HCT116 (cell line): ENCODE data around the gene RBM38.

ENCODE experiments used
- CTCF ChIP-seq, 3 experiments: fragments of 200-600 bp in 1 of 3; sonication (generic) in 1 of 3; IDR thresholded peaks in 2 of 3; conservative IDR thresholded peaks in 1 of 3; 2 replicates each; pipeline ENCODE4 v1.5.1; 2012 to 2017; ENCODE audit warnings: low read depth in 2 of 3, low read length in 2 of 3, antibody characterized with exemption in 1 of 3, borderline replicate concordance in 1 of 3, control low read depth in 1 of 3, mild to moderate bottlenecking in 1 of 3, mixed read lengths in 1 of 3, mixed run types in 1 of 3, moderate library complexity in 1 of 3; ENCODE audit not compliant: insufficient read depth in 1 of 3
- MAX ChIP-seq: IDR thresholded peaks from 2 replicates; pipeline ENCODE4 v1.6.1; 2012
- POLR2AphosphoS5 ChIP-seq: IDR thresholded peaks from 2 replicates; pipeline ENCODE4 v1.6.1; 2011; ENCODE audit warnings: mild to moderate bottlenecking, low read depth, low read length, moderate library complexity
- YY1 ChIP-seq: IDR thresholded peaks from 2 replicates; pipeline ENCODE4 v1.6.1; 2011; ENCODE audit warnings: low read length, low read depth, moderate library complexity, mild to moderate bottlenecking; ENCODE audit not compliant: insufficient replicate concordance; ENCODE audit errors: extremely low read depth

- TF ChIP-seq POLR2AphosphoS5: no peak; the same call in 1 of the 2 replicates
- no peak for TF ChIP-seq CTCF (IDR thresholded peaks at IDR 0.05 in 2 of 3, conservative IDR thresholded peaks at IDR 0.05 in 1 of 3; ENCODE audit: borderline replicate concordance in 1 of 3, insufficient read depth in 1 of 3, low read depth in 2 of 3, low read length in 2 of 3)
- TF ChIP-seq MAX: 0 out of 2 replicates have a peak, but pooled peaks have one; percentile 27
- no peak for TF ChIP-seq YY1
Measured at GRCh38 chr20:57390604-57391438, at the start of gene RBM38.
